PFSK-1 (cell line): ENCODE data around the gene POU5F2.

Source experiments
- FOXP2 ChIP-seq: optimal IDR thresholded peaks from 2 replicates; pipeline ENCODE3; 2011; ENCODE audit warnings: borderline replicate concordance, control low read depth, inconsistent platforms; ENCODE audit not compliant: insufficient read depth; ENCODE audit errors: extremely low read length, extremely low read depth
- POLR2AphosphoS5 ChIP-seq: IDR thresholded peaks from 2 replicates; pipeline ENCODE4 v1.6.1; 2012; ENCODE audit warnings: low read depth, mild to moderate bottlenecking, control low read depth, low read length, moderate library complexity
- REST ChIP-seq, 2 experiments: IDR thresholded peaks; 2 replicates each; pipeline versions ENCODE4 v1.6.1 to v1.8.0; 2011 to 2012; ENCODE audit warnings: low read depth in 2 of 2, low read length in 2 of 2, control low read depth in 1 of 2, inconsistent platforms in 1 of 2, mild to moderate bottlenecking in 1 of 2, moderate library complexity in 1 of 2; ENCODE audit not compliant: insufficient read depth in 1 of 2
- SIN3A ChIP-seq: IDR thresholded peaks from 2 replicates; pipeline ENCODE4 v1.6.1; 2012; ENCODE audit warnings: mild to moderate bottlenecking, low read length, moderate library complexity, borderline replicate concordance; ENCODE audit not compliant: insufficient read depth
- TAF1 ChIP-seq: IDR thresholded peaks from 2 replicates; pipeline ENCODE4 v1.6.1; 2012; ENCODE audit warnings: low read length, control low read depth, borderline replicate concordance; ENCODE audit not compliant: insufficient read depth

POU5F2 gene

GRCh38 chr5:93721071-93721470 lies 20.3 kb downstream of the POU5F2 start:
- no peak for TF ChIP-seq FOXP2

GRCh38 chr5:93717162-93717561 lies 24.2 kb downstream of the POU5F2 start:
- TF ChIP-seq POLR2AphosphoS5 (no peak), TAF1 (no peak), FOXP2 (no peak), REST (IDR thresholded peaks at IDR 0.05; ENCODE audit: insufficient read depth in 1 of 2, low read depth in 2 of 2, low read length in 2 of 2) (no peak), SIN3A (no peak)

- no peak for TF ChIP-seq TAF1
- no peak for TF ChIP-seq SIN3A
- no peak for TF ChIP-seq POLR2AphosphoS5
- no peak for TF ChIP-seq REST (IDR thresholded peaks at IDR 0.05; ENCODE audit: insufficient read depth in 1 of 2, low read depth in 2 of 2, low read length in 2 of 2)
- TF ChIP-seq FOXP2, result no peak
Measured at GRCh38 chr5:93716453-93716852, 24.9 kb downstream of the POU5F2 start.

- TF ChIP-seq FOXP2 (no peak), REST (IDR thresholded peaks at IDR 0.05; ENCODE audit: insufficient read depth in 1 of 2, low read depth in 2 of 2, low read length in 2 of 2) (no peak), TAF1 (no peak), SIN3A (no peak), POLR2AphosphoS5 (no peak)
Measured at GRCh38 chr5:93715761-93716160, 25.6 kb downstream of the POU5F2 start.

DNA sequence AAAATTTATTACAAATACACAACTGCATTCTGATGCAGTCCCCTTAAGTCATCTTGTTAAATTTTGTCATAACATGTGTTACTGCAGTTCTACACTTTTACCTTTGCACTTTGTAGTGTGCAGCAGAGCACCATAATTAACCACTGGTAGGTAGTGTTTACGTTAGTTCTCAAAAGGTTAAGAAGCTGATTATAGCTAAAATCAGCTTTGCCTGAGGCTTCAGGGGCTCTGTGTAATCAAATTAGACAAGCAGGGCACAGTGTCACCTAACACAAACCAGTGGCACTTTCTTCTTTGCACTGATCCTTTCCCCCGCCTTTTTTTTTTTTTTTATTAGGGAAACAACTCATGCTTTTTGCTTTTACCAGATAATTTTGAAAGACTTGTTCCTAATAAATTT lies 26.1 kb downstream of the POU5F2 start:
- TF ChIP-seq TAF1 (no peak), FOXP2 (no peak), POLR2AphosphoS5 (no peak), REST (IDR thresholded peaks at IDR 0.05; ENCODE audit: insufficient read depth in 1 of 2, low read depth in 2 of 2, low read length in 2 of 2) (no peak)
